ENCODE measurements around the gene BCLAF3.

BCLAF3 gene

DNA sequence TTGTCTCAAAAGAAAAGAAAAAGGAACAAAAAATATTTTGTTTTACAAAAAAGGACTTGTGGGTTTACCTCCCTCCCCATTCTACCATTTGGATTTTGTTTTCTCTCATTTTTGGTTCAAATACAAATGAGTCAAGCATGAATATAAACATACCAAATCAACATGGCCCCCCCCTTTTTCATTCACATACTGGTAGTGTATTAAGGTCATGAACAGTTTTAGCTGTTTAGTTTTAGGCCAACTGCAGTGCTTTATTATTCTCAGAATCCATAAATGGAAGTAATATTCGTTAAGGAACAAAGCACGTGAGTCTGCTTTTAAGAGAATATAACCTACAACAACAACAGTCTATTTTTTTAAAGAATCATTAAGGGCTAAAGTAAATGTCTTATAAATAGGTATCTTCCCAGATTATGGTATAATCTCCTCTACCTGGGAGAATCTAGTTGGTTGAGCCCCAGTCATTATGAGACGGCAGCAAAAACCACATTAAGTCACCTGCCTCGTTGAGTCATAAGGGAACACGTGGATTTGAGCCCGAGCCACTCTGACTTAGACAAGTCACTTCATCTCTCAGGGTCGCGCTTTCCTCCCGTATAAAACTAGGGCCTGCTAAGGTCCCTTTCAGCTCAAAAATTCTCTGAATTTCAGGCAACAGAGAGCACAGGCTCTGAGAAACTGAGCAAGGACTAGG, 26.7 kb downstream of the BCLAF3 start:
- H3K27ac ChIP-seq (ENCODE audit: low read length) = no peak overlapping the region
- H3K27me3 ChIP-seq (ENCODE audit: insufficient read depth, low read length) = no peaks in the 10 kb centered on the region

DNA sequence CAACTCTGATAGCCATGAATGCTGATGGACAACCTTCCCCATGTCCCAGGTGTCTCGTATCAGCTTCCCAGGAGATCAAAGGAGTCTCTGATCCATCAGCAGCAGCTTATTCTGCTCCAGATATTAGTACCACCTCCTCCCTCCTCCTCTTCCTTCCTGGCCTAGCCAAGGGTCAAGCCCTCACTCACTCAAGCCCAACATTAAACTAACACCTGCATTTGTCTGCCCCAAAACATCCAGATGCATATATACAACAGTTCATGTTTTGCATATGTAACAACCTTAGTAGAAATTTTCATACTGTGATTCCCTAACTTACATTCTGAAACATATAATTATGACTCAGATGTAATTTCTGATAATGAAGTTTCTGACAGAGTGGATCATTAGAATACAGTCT, 29.9 kb downstream of the BCLAF3 start:
- no peaks in the 10 kb centered on the region for H3K9me3 ChIP-seq (ENCODE audit: insufficient read depth, low read depth, low read length)
- peaks cover 15% of the 10 kb centered on the region for H3K36me3 ChIP-seq (ENCODE audit: insufficient read depth, low read depth, low read length)
- no peak overlapping the region for H3K27ac ChIP-seq (ENCODE audit: low read length)
- H3K4me1 ChIP-seq (ENCODE audit: insufficient read depth, low read length) = no peaks in the 10 kb centered on the region
- H3K9ac ChIP-seq (ENCODE audit: low read depth, low read length) = no peak overlapping the region
- no peak overlapping the region for H3K4me3 ChIP-seq (ENCODE audit: low read length)
- H3K27me3 ChIP-seq (ENCODE audit: insufficient read depth, low read length) = no peaks in the 10 kb centered on the region

More for the DNA sequence above, 26.7 kb downstream of the BCLAF3 start:
- Histone ChIP-seq H3K4me3 (ENCODE audit: low read length) (no peak overlapping the region), H3K9me3 (ENCODE audit: insufficient read depth, low read depth, low read length) (no peaks in the 10 kb centered on the region), H3K9ac (ENCODE audit: low read depth, low read length) (no peak overlapping the region), H3K4me1 (ENCODE audit: insufficient read depth, low read length) (no peaks in the 10 kb centered on the region), H3K36me3 (ENCODE audit: insufficient read depth, low read depth, low read length) (peaks cover 18% of the 10 kb centered on the region)

DNA sequence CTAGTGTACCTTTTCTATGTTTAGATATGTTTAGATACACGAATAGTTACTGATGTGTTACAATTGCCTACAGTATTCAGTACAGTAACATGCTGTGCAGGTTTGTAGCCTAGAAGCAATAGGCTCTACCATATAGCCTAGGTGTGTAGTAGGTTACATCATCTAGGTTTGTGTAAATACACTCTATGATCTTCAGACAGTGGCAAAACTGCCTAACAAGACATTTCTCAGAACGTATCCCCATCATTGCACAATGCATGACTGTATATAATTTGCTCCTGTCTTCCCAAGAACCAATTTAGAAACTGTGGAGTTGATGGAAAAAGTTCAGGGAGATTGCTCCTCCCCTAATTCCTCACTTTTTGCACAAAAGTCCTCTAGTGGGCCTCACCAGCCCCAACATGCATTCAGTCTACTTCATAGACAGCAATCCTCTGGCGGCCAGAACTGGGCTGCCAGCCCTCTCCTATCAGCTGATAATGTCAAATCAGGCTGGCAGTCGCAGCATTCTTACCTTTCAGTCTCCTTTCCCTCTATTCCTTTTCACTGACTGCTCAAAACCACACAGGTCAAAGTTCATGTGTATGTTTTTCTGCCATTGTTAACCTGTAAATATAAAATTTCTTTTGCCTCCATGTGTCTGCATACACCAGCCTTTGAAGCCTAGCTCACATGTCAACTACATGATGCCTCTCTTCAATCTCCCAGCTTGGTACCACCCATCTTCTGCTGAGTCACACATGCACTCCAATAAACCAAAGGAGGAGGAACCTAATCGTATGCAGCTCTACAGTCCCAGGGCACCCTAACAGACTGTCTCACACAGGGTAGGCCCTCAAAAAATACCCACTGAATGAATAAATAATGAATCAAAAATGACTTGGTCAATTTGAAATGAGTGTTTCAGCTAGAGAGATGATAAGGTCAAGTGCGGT, 32.0 kb downstream of the BCLAF3 start:
- H3K27me3 ChIP-seq (ENCODE audit: insufficient read depth, low read length) = no peaks in the 10 kb centered on the region
- H3K9me3 ChIP-seq (ENCODE audit: insufficient read depth, low read depth, low read length) = no peaks in the 10 kb centered on the region
- H3K27ac ChIP-seq (ENCODE audit: low read length) = no peak overlapping the region
- no peaks in the 10 kb centered on the region for H3K36me3 ChIP-seq (ENCODE audit: insufficient read depth, low read depth, low read length)
- H3K4me3 ChIP-seq (ENCODE audit: low read length) = no peak overlapping the region
- no peaks in the 10 kb centered on the region for H3K4me1 ChIP-seq (ENCODE audit: insufficient read depth, low read length)
- no peak overlapping the region for H3K9ac ChIP-seq (ENCODE audit: low read depth, low read length)

DNA sequence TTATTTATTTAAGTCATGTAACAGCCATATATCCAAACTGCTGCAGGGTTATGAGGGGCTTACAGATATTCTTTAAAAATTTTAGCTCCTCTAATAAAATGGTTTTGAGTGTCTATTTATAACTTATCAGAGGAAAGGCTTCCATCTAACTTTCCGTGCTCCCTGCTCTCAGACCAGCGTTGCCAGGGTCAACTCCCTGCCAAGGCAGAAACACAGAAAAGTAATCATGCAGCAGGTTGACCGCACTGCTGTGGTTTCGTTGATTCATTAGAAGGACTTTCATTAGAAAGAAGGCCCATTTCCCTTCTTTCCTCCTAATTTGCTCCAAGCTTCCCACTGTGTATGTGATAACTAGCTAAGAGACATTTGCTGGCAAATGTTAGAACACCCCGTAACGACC, 33.9 kb downstream of the BCLAF3 start:
- Histone ChIP-seq H3K4me1 (ENCODE audit: insufficient read depth, low read length) (no peaks in the 10 kb centered on the region), H3K4me3 (ENCODE audit: low read length) (no peak overlapping the region), H3K27me3 (ENCODE audit: insufficient read depth, low read length) (no peaks in the 10 kb centered on the region), H3K36me3 (ENCODE audit: insufficient read depth, low read depth, low read length) (no peaks in the 10 kb centered on the region), H3K9me3 (ENCODE audit: insufficient read depth, low read depth, low read length) (no peaks in the 10 kb centered on the region), H3K9ac (ENCODE audit: low read depth, low read length) (no peak overlapping the region), H3K27ac (ENCODE audit: low read length) (no peak overlapping the region)

DNA sequence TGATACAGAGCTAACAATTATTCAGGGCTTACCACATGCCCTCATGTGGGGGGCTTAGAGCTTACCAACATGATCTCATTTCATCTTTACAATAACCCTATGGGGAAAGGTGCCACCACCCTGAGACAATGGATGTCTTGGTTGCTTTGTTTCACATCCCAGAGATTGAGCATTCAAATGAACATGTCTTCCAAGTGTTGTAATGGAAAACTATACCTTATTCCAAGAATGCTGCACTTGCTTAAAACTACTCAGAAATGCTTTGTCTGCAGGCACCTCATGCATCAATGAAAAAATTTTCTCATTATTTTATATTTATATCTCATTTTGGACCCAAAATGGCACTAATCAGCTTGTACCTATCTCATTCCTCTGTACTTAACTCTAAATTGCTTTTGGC, 34.6 kb downstream of the BCLAF3 start:
- Histone ChIP-seq H3K4me1 (ENCODE audit: insufficient read depth, low read length) (no peaks in the 10 kb centered on the region), H3K9me3 (ENCODE audit: insufficient read depth, low read depth, low read length) (no peaks in the 10 kb centered on the region), H3K27ac (ENCODE audit: low read length) (no peak overlapping the region), H3K27me3 (ENCODE audit: insufficient read depth, low read length) (no peaks in the 10 kb centered on the region), H3K9ac (ENCODE audit: low read depth, low read length) (no peak overlapping the region), H3K4me3 (ENCODE audit: low read length) (no peak overlapping the region), H3K36me3 (ENCODE audit: insufficient read depth, low read depth, low read length) (no peaks in the 10 kb centered on the region)

DNA sequence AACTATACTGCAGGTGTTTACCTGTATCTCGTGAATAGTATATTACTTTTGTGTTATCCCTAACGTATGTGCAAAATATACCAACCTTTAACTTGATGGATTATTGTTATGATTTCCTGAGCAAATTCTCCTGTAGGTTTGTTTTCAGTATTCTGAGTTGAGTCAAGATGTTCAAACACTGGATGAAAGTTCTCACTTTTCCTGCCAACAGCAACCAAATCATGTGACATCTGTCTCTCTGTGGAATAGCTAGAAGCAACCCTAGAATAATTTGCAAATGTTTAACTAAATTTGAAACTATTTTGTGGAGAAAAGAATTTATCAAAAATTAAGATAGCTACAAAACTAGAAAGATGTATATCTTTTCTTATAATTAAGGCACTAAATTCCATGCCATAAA, 35.6 kb downstream of the BCLAF3 start:
- H3K36me3 ChIP-seq (ENCODE audit: insufficient read depth, low read depth, low read length) = 0 out of 2 replicates have a peak, but pooled peaks cover 5% of the 10 kb centered on the region
- H3K9ac ChIP-seq (ENCODE audit: low read depth, low read length) = no peak overlapping the region
- no peak overlapping the region for H3K27ac ChIP-seq (ENCODE audit: low read length)
- no peak overlapping the region for H3K4me3 ChIP-seq (ENCODE audit: low read length)
- no peaks in the 10 kb centered on the region for H3K27me3 ChIP-seq (ENCODE audit: insufficient read depth, low read length)
- no peaks in the 10 kb centered on the region for H3K4me1 ChIP-seq (ENCODE audit: insufficient read depth, low read length)
- H3K9me3 ChIP-seq (ENCODE audit: insufficient read depth, low read depth, low read length) = no peaks in the 10 kb centered on the region

DNA sequence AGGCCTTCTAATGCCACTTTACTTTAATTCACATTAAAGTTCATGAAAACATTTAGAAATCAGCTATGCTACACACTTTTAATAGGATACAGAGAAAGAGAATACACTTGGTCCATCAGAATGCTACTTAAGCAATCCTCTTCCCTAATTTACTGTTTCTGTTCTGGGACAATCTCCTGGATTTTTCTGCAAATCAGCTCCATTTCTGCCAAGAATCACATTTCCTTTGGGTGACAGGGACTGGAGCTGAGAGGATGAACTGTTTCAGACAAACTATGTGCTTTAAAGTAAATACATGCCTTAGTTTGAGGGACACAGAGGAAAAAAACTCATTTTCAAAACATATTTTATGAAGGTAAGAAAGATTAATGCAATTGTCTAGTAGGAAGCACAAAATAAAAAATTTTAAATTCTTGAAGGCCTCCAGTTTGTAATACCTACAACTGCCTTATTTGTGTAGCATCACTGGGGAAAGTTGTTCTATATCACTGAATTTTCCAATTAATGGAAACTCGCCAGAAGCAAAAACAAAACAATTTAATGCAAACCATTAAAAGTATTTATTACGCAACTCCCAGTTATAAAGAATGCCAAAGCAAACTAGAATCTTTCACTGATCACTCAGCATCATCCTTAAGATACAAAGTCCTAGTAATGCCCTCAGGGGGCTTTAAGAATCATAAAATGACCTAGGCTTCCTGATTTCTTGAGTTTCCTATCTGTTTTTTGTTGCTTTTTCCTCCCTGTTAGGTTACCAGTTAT, 36.3 kb downstream of the BCLAF3 start:
- H3K4me3 ChIP-seq (ENCODE audit: low read length) = no peak overlapping the region
- H3K9me3 ChIP-seq (ENCODE audit: insufficient read depth, low read depth, low read length) = no peaks in the 10 kb centered on the region
- no peak overlapping the region for H3K9ac ChIP-seq (ENCODE audit: low read depth, low read length)
- no peaks in the 10 kb centered on the region for H3K27me3 ChIP-seq (ENCODE audit: insufficient read depth, low read length)
- no peak overlapping the region for H3K27ac ChIP-seq (ENCODE audit: low read length)
- 0 out of 2 replicates have a peak, but pooled peaks cover 5% of the 10 kb centered on the region for H3K36me3 ChIP-seq (ENCODE audit: insufficient read depth, low read depth, low read length)
- no peaks in the 10 kb centered on the region for H3K4me1 ChIP-seq (ENCODE audit: insufficient read depth, low read length)

DNA sequence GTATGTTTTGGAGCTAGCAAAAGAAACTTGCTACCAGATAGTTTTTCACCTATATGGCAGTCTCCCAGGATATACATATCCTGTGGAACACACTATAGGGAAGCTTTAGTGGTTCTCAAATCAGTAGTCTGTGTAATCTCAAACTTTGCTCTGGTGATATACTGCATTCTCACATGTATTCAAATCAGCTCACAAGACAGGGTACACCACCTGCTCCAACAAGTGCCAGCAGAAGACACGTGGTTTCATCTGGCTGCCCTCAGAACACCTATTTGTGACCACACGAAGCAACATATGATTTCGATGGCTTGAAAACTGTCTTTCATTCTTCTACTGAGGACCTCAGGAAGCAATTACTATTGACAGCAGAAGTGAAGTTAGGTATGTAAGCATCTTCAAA, 37.7 kb downstream of the BCLAF3 start:
- Histone ChIP-seq H3K9ac (ENCODE audit: low read depth, low read length) (no peak overlapping the region), H3K9me3 (ENCODE audit: insufficient read depth, low read depth, low read length) (no peaks in the 10 kb centered on the region), H3K4me3 (ENCODE audit: low read length) (no peak overlapping the region), H3K27me3 (ENCODE audit: insufficient read depth, low read length) (no peaks in the 10 kb centered on the region), H3K27ac (ENCODE audit: low read length) (no peak overlapping the region), H3K4me1 (ENCODE audit: insufficient read depth, low read length) (no peaks in the 10 kb centered on the region), H3K36me3 (ENCODE audit: insufficient read depth, low read depth, low read length) (0 out of 2 replicates have a peak, but pooled peaks cover 5% of the 10 kb centered on the region)

DNA sequence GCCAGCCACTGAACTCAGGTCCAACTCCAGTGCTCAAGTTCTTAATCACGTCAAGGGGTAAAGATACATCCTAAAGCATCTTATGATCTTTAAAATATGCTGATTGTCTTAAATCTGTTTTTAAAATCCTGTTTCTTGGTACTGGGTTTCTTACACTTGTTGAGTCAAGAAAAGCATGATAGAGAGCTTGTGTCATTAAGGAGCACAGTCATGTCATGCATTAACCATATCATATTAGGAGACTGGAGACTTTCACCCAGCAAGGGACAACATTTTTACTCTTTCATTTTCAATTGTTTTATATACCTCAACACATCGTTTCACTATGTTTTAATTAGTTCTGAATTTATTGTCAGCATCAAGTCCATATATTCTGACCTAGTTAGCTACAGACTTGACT, 41.5 kb downstream of the BCLAF3 start:
- H3K4me3 ChIP-seq (ENCODE audit: low read length) = no peak overlapping the region
- H3K4me1 ChIP-seq (ENCODE audit: insufficient read depth, low read length) = no peaks in the 10 kb centered on the region
- H3K9me3 ChIP-seq (ENCODE audit: insufficient read depth, low read depth, low read length) = no peaks in the 10 kb centered on the region
- no peak overlapping the region for H3K27ac ChIP-seq (ENCODE audit: low read length)
- H3K9ac ChIP-seq (ENCODE audit: low read depth, low read length) = no peak overlapping the region
- H3K36me3 ChIP-seq (ENCODE audit: insufficient read depth, low read depth, low read length) = 0 out of 2 replicates have a peak, but pooled peaks cover 5% of the 10 kb centered on the region
- H3K27me3 ChIP-seq (ENCODE audit: insufficient read depth, low read length) = no peaks in the 10 kb centered on the region

DNA sequence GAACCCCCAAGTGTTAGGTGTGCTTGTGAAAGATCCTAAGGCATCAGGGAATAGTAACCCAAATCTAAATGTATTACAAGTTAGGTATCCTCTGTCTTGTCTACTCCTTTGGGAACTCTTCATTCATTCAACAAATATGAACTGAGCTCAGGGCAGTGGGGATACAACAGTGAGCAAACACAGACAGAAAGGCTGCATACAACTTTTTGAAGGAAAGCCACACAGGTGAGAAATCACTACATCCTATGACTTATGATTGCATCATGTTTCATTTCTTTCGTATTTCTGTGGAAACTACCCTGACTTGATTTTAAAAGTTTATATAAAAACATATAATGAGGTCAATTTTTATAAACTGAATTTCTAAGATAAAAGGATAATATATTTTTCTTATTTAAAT, 43.2 kb downstream of the BCLAF3 start:
- Histone ChIP-seq H3K4me1 (ENCODE audit: insufficient read depth, low read length) (no peaks in the 10 kb centered on the region), H3K27me3 (ENCODE audit: insufficient read depth, low read length) (no peaks in the 10 kb centered on the region), H3K27ac (ENCODE audit: low read length) (no peak overlapping the region), H3K36me3 (ENCODE audit: insufficient read depth, low read depth, low read length) (0 out of 2 replicates have a peak, but pooled peaks cover 5% of the 10 kb centered on the region), H3K4me3 (ENCODE audit: low read length) (no peak overlapping the region), H3K9ac (ENCODE audit: low read depth, low read length) (no peak overlapping the region), H3K9me3 (ENCODE audit: insufficient read depth, low read depth, low read length) (no peaks in the 10 kb centered on the region)

All from iPS-20b (cell line).